Right cardiac atrium (tissue), 5 donors: ENCODE measurements around the gene CRY1. TPM values are rescaled to one million over a fixed set of nuclear protein-coding genes. Genes with fewer than 3 reads are reported as not detected.

Experiments used
- ATAC-seq, 2 donors: fragments of 200-7000 bp; cut with Tn5 transposase; one replicate each; pipeline versions ENCODE4 v1.8.0 to v1.9.1; 2020; ENCODE audit warnings: moderate library complexity in 2 of 2, mild to moderate bottlenecking in 1 of 2
- DNase-seq, 3 donors: peaks; one replicate each; pipeline ENCODE4 v3.0.0-alpha.2; 2020
- H3K27ac ChIP-seq: one replicate; pipeline ENCODE4 v1.5.1; 2013; ENCODE audit warnings: mild to moderate bottlenecking, low read length, control low read depth, moderate library complexity
- H3K27me3 ChIP-seq: one replicate; pipeline ENCODE4 v1.6.1; 2013; ENCODE audit not compliant: control insufficient read depth, insufficient read depth
- H3K4me1 ChIP-seq: one replicate; pipeline ENCODE4 v1.6.1; 2013; ENCODE audit warnings: low read length; ENCODE audit not compliant: control insufficient read depth, insufficient read depth
- H3K4me3 ChIP-seq: one replicate; pipeline ENCODE4 v1.5.1; 2013; ENCODE audit warnings: low read length, control low read depth
- H3K9me3 ChIP-seq: one replicate; pipeline ENCODE4 v1.6.1; 2013; ENCODE audit warnings: low read length; ENCODE audit not compliant: control insufficient read depth
- WGBS: extraction: QIAGEN DNeasy Blood & Tissue Kit; methylation state at CpG from one replicate; pipeline ENCODE4 v1.1.7; 2013; 5-methylcytosine and 5-hydroxymethylcytosine counted together
- intact Hi-C, 4 donors: fragments of 100-400 bp; cut with DNase I; formaldehyde crosslinking; loops; one replicate each; pipeline versions ENCODE4 v1.11.0 to v1.14.0; 2022 to 2023
- long read RNA-seq, 4 donors: library from polyadenylated mRNA; unstranded; transcript quantifications; one replicate each; pipeline ENCODE4 v2.0.0, GENCODE V29; 2020 to 2021
- polyA plus RNA-seq: library from polyadenylated mRNA; stranded (reverse); fragments of 200-250 nt; gene quantifications from one replicate; pipeline ENCODE4 v1.2.3, GENCODE V29; 2013
- total RNA-seq, 4 donors: library from RNA; stranded (reverse); fragmentation: NEBNext Ultra II Directional; extraction: Animal tissue kit (Norgen Biotek cat#: 25700); gene quantifications; one replicate each; pipeline ENCODE4 v1.2.1, GENCODE V29; 2021
- donor health status: healthy with polysubstance abuse.
- donor health status: DM: no; HTN: yes; CAD: no.
- donor health status: DM: no; HTN: no; CAD: no.
- donor health status: DM: no; HTN: yes; CAD: no; lungs with severe emphysema.
- donor health status: DM: yes; HTN: yes; CAD: no.

CRY1 gene
- 10 to 100 TPM; 12.2 to 26.8 (median 16.3) TPM for total RNA-seq
- 6.9 TPM for polyA plus RNA-seq
- long read RNA-seq, donor 1, transcript CRY1-201 (13 exons, 3,267 nt) = major isoform, 66 of 73 reads
- long read RNA-seq, donor 1, partial matches to known transcripts = 2 of 73 reads
- long read RNA-seq, donor 1, other reads (novel, unspliced or antisense) = 5 of 73 reads
- long read RNA-seq, donor 2, transcript CRY1-201 (13 exons, 3,267 nt) = major isoform, 20 of 21 reads
- long read RNA-seq, donor 2, partial matches to known transcripts = 0 of 21 reads
- long read RNA-seq, donor 2, other reads (novel, unspliced or antisense) = 1 of 21 reads
- long read RNA-seq, donor 3, transcript CRY1-201 (13 exons, 3,267 nt) = major isoform, 157 of 193 reads
- long read RNA-seq, donor 3, partial matches to known transcripts = 19 of 193 reads
- long read RNA-seq, donor 3, other reads (novel, unspliced or antisense) = 17 of 193 reads
- long read RNA-seq, donor 4, transcript CRY1-201 (13 exons, 3,267 nt) = major isoform, 24 of 26 reads
- long read RNA-seq, donor 4, partial matches to known transcripts = 1 of 26 reads
- long read RNA-seq, donor 4, other reads (novel, unspliced or antisense) = 1 of 26 reads

- Histone ChIP-seq H3K27me3 (no peaks in the 10 kb centered on the region), H3K27ac (peak within 1 kb of the TSS; percentile 98), H3K9me3 (no peaks in the 10 kb centered on the region), H3K4me3 (peak within 1 kb of the TSS; percentile 88), H3K4me1 (no peaks in the 10 kb centered on the region)
- peak; percentile 98 to 99 (median 99) for DNase-seq
- WGBS = under 1% methylated on average over 74 of the region's 74 CpGs
- ATAC-seq = peak; percentile 96 to 98
- intact Hi-C loops = loop anchor here in 3 of 4 donors (10.0 kb wide), 2 partner anchors 109 to 139 kb away; partner anchors contain the start of genes TMEM263 (in 2 of the 3) and MTERF2 (in 1 of the 3)
These were observed at the start of gene CRY1 for GRCh38 chr12:107093417-107094182. CRY1 (minus strand) TSS chr12:107093549; CDS start chr12:107092961, 588 bp downstream.

GRCh38 chr12:107139787-107140186 is 46.4 kb upstream of the CRY1 start:
- intact Hi-C loops = loop anchor here in 3 of 4 donors (10.0 kb wide), 1 partner anchor 265 kb away; no protein-coding TSS in a partner anchor
- no peaks in the 10 kb centered on the region for H3K27me3 ChIP-seq
- WGBS = 81% methylated on average over 1 of the region's 1 CpG
- no peak for ATAC-seq
- H3K4me1 ChIP-seq = no peaks in the 10 kb centered on the region
- DNase-seq = no peak
- no peak overlapping the region for H3K27ac ChIP-seq
- no peak overlapping the region for H3K4me3 ChIP-seq
- no peaks in the 10 kb centered on the region for H3K9me3 ChIP-seq

GRCh38 chr12:107138990-107139389 is 45.6 kb upstream of the CRY1 start:
- Histone ChIP-seq H3K4me1 (no peaks in the 10 kb centered on the region), H3K27ac (no peak overlapping the region), H3K4me3 (no peak overlapping the region), H3K9me3 (no peaks in the 10 kb centered on the region), H3K27me3 (no peaks in the 10 kb centered on the region)
- 79% methylated on average over 3 of the region's 3 CpGs for WGBS
- no peak for DNase-seq
- no peak for ATAC-seq
- intact Hi-C loops = loop anchor here in 3 of 4 donors (10.0 kb wide), 1 partner anchor 266 kb away; no protein-coding TSS in a partner anchor

GRCh38 chr12:107135177-107135576 is 41.8 kb upstream of the CRY1 start:
- Histone ChIP-seq H3K4me3 (no peak overlapping the region), H3K27ac (no peak overlapping the region), H3K9me3 (no peaks in the 10 kb centered on the region), H3K27me3 (no peaks in the 10 kb centered on the region), H3K4me1 (no peaks in the 10 kb centered on the region)
- ATAC-seq = no peak
- DNase-seq = no peak
- intact Hi-C loops = loop anchor here in 3 of 4 donors (10.0 kb wide), 1 partner anchor 270 kb away; no protein-coding TSS in a partner anchor
- WGBS = 83% methylated on average over 2 of the region's 2 CpGs

- 64% methylated on average over 1 of the region's 1 CpG for WGBS
- H3K27ac ChIP-seq = no peak overlapping the region
- intact Hi-C loops = loop anchor here (5.0 to 10.0 kb wide), 2 partner anchors 270 to 473 kb away; no protein-coding TSS in a partner anchor
- no peaks in the 10 kb centered on the region for H3K9me3 ChIP-seq
- H3K4me1 ChIP-seq = no peaks in the 10 kb centered on the region
- ATAC-seq (no peak), DNase-seq (no peak)
- no peak overlapping the region for H3K4me3 ChIP-seq
- H3K27me3 ChIP-seq = no peaks in the 10 kb centered on the region
These were observed 41.2 kb upstream of the CRY1 start for GRCh38 chr12:107134558-107134957.

GRCh38 chr12:107133462-107133861 is 40.1 kb upstream of the CRY1 start:
- Histone ChIP-seq H3K27ac (no peak overlapping the region), H3K4me3 (no peak overlapping the region), H3K27me3 (no peaks in the 10 kb centered on the region), H3K4me1 (no peaks in the 10 kb centered on the region), H3K9me3 (no peaks in the 10 kb centered on the region)
- ATAC-seq (no peak), DNase-seq (no peak)
- 82% methylated on average over 4 of the region's 4 CpGs for WGBS
- intact Hi-C loops = loop anchor here (2.0 to 10.0 kb wide), 3 partner anchors 271 to 474 kb away; no protein-coding TSS in a partner anchor

- ATAC-seq (peak; percentile 33 to 56), DNase-seq (no peak)
- Histone ChIP-seq H3K27me3 (no peaks in the 10 kb centered on the region), H3K27ac (no peak overlapping the region), H3K4me1 (no peaks in the 10 kb centered on the region), H3K9me3 (no peaks in the 10 kb centered on the region), H3K4me3 (no peak overlapping the region)
- intact Hi-C loops = loop anchor here (2.0 to 10.0 kb wide), 3 partner anchors 273 to 475 kb away; no protein-coding TSS in a partner anchor
- 29% methylated on average over 10 of the region's 10 CpGs for WGBS
These were observed 38.7 kb upstream of the CRY1 start for GRCh38 chr12:107131832-107132616.

- H3K4me1 ChIP-seq = no peaks in the 10 kb centered on the region
- no peak overlapping the region for H3K27ac ChIP-seq
- intact Hi-C loops = loop anchor here (5.0 to 10.0 kb wide), 2 partner anchors 274 to 476 kb away; no protein-coding TSS in a partner anchor
- H3K27me3 ChIP-seq = no peaks in the 10 kb centered on the region
- no peak for ATAC-seq
- 68% methylated on average over 6 of the region's 6 CpGs for WGBS
- no peak overlapping the region for H3K4me3 ChIP-seq
- H3K9me3 ChIP-seq = no peaks in the 10 kb centered on the region
- DNase-seq = no peak
These were observed 37.7 kb upstream of the CRY1 start for GRCh38 chr12:107130830-107131611.

GRCh38 chr12:107129315-107129930 is 36.1 kb upstream of the CRY1 start:
- no peak for ATAC-seq
- DNase-seq = no peak
- Histone ChIP-seq H3K9me3 (no peaks in the 10 kb centered on the region), H3K4me3 (no peak overlapping the region), H3K27ac (no peak overlapping the region), H3K4me1 (no peaks in the 10 kb centered on the region), H3K27me3 (no peaks in the 10 kb centered on the region)
- intact Hi-C loops = no loop called here
- WGBS = 57% methylated on average over 7 of the region's 7 CpGs
